HG03196 (cell line): Measurements from ENCODE around the gene AGMAT.

Source experiments
- ATAC-seq: cut with Tn5 transposase; IDR thresholded peaks from one replicate; pipeline ENCODE4 v1.9.1; 2021; ENCODE audit not compliant: unreplicated experiment

AGMAT gene

GRCh38 chr1:15570861-15571260 is 14.0 kb downstream of the AGMAT start:
- ATAC-seq, result no peak

GRCh38 chr1:15568387-15569073 is 16.3 kb downstream of the AGMAT start:
- ATAC-seq, result no peak

GRCh38 chr1:15559189-15559810 is 25.6 kb downstream of the AGMAT start:
- ATAC-seq, result no peak

- ATAC-seq, result no peak
Measured at GRCh38 chr1:15558516-15558915, 26.3 kb downstream of the AGMAT start.

GRCh38 chr1:15557594-15557993 is 27.3 kb downstream of the AGMAT start:
- no peak for ATAC-seq

GRCh38 chr1:15557008-15557407 is 27.8 kb downstream of the AGMAT start:
- ATAC-seq, result no peak

GRCh38 chr1:15550573-15550972 is 34.3 kb downstream of the AGMAT start:
- ATAC-seq, result no peak

- no peak for ATAC-seq
Measured at GRCh38 chr1:15546641-15547040, 38.2 kb downstream of the AGMAT start.

GRCh38 chr1:15543589-15544568 is 41.0 kb downstream of the AGMAT start:
- ATAC-seq, result no peak

GRCh38 chr1:15543251-15543588 is 41.6 kb downstream of the AGMAT start:
- ATAC-seq, result no peak

GRCh38 chr1:15542388-15543250 is 42.2 kb downstream of the AGMAT start:
- no peak for ATAC-seq

GRCh38 chr1:15541231-15541792 is 43.5 kb downstream of the AGMAT start:
- no peak for ATAC-seq

- no peak for ATAC-seq
Measured at GRCh38 chr1:15540186-15540585, 44.7 kb downstream of the AGMAT start.

- no peak for ATAC-seq
Measured at GRCh38 chr1:15538771-15539170, 46.1 kb downstream of the AGMAT start.

- ATAC-seq, result no peak
Measured at GRCh38 chr1:15531682-15532081, 53.2 kb downstream of the AGMAT start.

- ATAC-seq, result no peak
Measured at GRCh38 chr1:15531003-15531402, 53.8 kb downstream of the AGMAT start.

- ATAC-seq, result peak; percentile 60
Measured at GRCh38 chr1:15526490-15527339, 58.1 kb downstream of the AGMAT start, which contains the start of gene DNAJC16. TSS of gene DNAJC16 (plus strand) at chr1:15526848. CDS start at chr1:15529106, 2,258 bp downstream.

- no peak for ATAC-seq
Measured at GRCh38 chr1:15526021-15526489, 58.8 kb downstream of the AGMAT start.
